Type B pancreatic cell (in vitro differentiated cells): ENCODE measurements around the gene ATRN. TPM values are rescaled to one million over a fixed set of nuclear protein-coding genes. Genes with fewer than 3 reads are reported as not detected.

ENCODE experiments used
- DNase-seq: peaks from one replicate; pipeline ENCODE4 v3.0.0; 2021; ENCODE audit warnings: mixed read lengths; ENCODE audit not compliant: unreplicated experiment; ENCODE audit errors: extremely low spot score
- H3K27ac Mint-ChIP-seq: 2 replicates; pipeline ENCODE4 v1.8.0; 2021; ENCODE audit warnings: mild to moderate bottlenecking, mixed read lengths
- H3K27me3 Mint-ChIP-seq: 2 replicates; pipeline ENCODE4 v1.8.0; 2021; ENCODE audit warnings: mixed read lengths
- H3K36me3 Mint-ChIP-seq: 2 replicates; pipeline ENCODE4 v1.8.0; 2021; ENCODE audit warnings: mixed read lengths
- H3K4me1 Mint-ChIP-seq: one replicate; pipeline ENCODE4 v1.8.0; 2021; ENCODE audit warnings: mixed read lengths; ENCODE audit not compliant: unreplicated experiment
- H3K4me3 Mint-ChIP-seq: 2 replicates; pipeline ENCODE4 v1.8.0; 2021; ENCODE audit warnings: mild to moderate bottlenecking, mixed read lengths
- H3K9me3 Mint-ChIP-seq: 2 replicates; pipeline ENCODE4 v1.8.0; 2021; ENCODE audit warnings: mixed read lengths
- total RNA-seq: library from RNA; stranded (reverse); gene quantifications from 2 replicates; pipeline ENCODE4 v1.2.1, GENCODE V29; 2021; ENCODE audit warnings: low replicate concordance
- TF ChIP-seq, protein P1 (sequence below): fragments of 200-600 bp; sonication (generic); conservative IDR thresholded peaks from 2 replicates; pipeline ENCODE4 v1.5.0; 2021; ENCODE audit warnings: antibody characterized with exemption, mild to moderate bottlenecking

The ATRN gene
- total RNA-seq, 1 donor from 2014 or later = 36.9 TPM

DNA sequence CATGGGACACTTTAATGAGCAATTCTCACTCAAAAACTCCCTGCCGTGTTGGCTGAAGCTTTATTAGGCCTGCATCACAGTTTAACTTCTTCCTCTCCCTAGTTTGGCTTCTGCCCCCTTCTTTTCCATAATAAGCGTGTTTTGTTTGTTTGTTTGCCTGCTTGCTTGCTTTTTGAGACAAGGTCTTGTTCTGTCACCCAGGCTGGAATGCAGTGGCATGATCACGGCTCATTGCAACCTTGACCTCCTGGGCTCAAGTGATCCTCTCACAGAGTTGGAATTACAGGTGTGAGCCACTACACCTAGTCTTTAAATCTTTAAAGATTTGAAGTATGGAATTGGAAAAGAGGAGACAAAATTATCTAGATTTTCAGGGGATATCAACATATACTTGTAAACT, 38.0 kb upstream of the ATRN start:
- no peak for DNase-seq
- Mint-ChIP-seq H3K27ac (no peak overlapping the region), H3K4me3 (no peak overlapping the region), H3K36me3 (no peaks in the 10 kb centered on the region), H3K9me3 (no peaks in the 10 kb centered on the region), H3K4me1 (no peaks in the 10 kb centered on the region), H3K27me3 (no peaks in the 10 kb centered on the region)
- TF ChIP-seq, protein P1, sequence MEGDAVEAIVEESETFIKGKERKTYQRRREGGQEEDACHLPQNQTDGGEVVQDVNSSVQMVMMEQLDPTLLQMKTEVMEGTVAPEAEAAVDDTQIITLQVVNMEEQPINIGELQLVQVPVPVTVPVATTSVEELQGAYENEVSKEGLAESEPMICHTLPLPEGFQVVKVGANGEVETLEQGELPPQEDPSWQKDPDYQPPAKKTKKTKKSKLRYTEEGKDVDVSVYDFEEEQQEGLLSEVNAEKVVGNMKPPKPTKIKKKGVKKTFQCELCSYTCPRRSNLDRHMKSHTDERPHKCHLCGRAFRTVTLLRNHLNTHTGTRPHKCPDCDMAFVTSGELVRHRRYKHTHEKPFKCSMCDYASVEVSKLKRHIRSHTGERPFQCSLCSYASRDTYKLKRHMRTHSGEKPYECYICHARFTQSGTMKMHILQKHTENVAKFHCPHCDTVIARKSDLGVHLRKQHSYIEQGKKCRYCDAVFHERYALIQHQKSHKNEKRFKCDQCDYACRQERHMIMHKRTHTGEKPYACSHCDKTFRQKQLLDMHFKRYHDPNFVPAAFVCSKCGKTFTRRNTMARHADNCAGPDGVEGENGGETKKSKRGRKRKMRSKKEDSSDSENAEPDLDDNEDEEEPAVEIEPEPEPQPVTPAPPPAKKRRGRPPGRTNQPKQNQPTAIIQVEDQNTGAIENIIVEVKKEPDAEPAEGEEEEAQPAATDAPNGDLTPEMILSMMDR = no peak

DNA sequence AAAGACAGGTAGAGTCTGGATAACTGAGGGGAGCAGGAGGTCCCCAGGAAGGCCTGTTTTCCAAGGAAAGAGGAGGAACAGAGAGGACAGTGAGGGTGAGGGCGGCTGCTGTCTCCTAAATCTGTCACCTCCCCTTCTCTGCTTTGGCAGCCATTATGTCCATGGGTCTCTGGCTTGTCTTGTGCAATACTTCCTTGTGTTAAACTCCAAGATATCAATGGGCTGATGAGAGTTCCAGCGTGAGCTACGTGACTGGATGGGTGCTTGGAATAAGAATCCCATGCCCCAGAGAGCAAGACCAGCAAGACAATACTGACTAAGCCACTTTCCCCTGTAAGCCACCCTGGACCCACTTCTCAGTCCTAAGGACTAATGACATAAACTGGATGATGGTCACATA, 37.1 kb upstream of the ATRN start:
- no peaks in the 10 kb centered on the region for H3K9me3 Mint-ChIP-seq
- H3K4me3 Mint-ChIP-seq = no peak overlapping the region
- H3K36me3 Mint-ChIP-seq = no peaks in the 10 kb centered on the region
- H3K27ac Mint-ChIP-seq = no peak overlapping the region
- no peaks in the 10 kb centered on the region for H3K27me3 Mint-ChIP-seq
- no peak for DNase-seq
- no peaks in the 10 kb centered on the region for H3K4me1 Mint-ChIP-seq
- TF ChIP-seq, protein P1 = no peak

DNA sequence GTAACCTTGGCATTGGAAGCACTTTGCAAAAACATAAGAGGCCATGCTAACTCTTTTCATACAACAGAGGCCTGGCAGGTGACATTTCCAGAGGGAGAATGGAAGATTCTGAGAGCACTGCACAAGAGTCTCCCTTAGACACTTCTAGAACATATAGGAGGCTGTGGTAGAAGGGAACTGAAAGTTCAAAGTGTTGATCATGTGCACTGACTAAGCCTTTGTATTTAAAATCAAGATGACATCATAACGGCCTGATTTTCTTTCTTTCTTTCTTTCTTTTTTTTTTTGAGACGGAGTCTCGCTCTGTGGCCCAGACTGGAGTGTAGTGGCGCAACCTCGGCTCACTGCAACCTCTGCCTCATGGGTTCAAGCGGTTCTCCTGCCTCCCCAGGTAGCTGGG, 36.6 kb upstream of the ATRN start:
- no peaks in the 10 kb centered on the region for H3K27me3 Mint-ChIP-seq
- no peaks in the 10 kb centered on the region for H3K9me3 Mint-ChIP-seq
- no peaks in the 10 kb centered on the region for H3K36me3 Mint-ChIP-seq
- no peak overlapping the region for H3K27ac Mint-ChIP-seq
- H3K4me1 Mint-ChIP-seq = no peaks in the 10 kb centered on the region
- TF ChIP-seq, protein P1 = no peak
- no peak overlapping the region for H3K4me3 Mint-ChIP-seq
- DNase-seq = no peak

DNA sequence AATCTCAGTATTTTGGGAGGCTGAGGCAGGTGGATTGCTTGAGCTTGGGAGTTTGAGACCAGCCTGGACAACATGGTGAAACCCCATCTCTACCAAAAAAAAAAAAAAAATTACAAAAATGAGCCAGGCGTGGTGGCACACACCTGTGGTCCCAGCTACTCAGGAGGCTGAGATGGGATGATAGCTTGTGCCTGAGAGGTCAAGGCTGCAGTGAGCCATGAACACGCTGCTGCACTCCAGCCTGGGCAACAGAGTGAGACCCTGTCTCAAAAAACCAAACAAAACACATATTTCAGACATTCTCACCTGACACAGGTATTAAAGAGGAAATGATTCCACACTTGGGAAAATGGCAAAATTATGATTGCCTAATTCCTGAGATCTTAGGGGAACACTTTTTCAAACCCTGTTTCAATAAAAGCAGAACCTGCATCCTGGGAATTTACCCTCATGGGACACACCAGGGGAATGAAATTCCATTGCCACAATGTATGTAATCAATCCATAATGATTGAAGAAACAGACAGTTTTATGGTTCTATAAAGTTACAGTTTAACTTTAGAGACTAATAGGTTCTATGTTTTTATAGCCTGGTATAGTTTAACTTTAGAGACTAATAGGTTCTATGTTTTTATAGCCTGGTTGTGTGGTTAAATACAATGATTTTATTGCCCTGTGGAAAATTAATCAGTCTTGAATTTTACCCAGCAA, 33.8 kb upstream of the ATRN start:
- Mint-ChIP-seq H3K9me3 (no peaks in the 10 kb centered on the region), H3K4me1 (no peaks in the 10 kb centered on the region), H3K27ac (no peak overlapping the region), H3K27me3 (no peaks in the 10 kb centered on the region), H3K4me3 (no peak overlapping the region), H3K36me3 (no peaks in the 10 kb centered on the region)
- TF ChIP-seq, protein P1 = no peak
- DNase-seq = no peak

DNA sequence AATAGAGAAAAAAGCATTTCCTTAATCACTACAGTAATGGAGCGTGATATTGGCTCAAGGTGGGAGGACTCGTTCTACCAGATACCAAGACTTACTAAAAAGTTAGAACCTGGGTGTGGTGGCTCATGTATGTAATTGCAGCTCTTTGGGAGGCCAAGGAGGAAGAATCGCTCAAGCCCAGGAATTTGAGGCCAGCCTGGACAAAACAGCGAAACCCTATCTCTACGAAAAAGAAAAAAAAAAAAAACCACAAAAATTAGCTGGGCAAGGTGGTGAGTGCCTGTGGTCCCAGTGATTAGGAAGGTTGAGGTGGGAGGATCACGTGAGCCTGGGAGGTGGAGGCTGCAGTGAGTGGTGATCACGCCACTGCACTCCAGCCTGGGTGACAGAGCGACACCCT, 24.0 kb upstream of the ATRN start:
- H3K9me3 Mint-ChIP-seq = peaks cover 9% of the 10 kb centered on the region
- no peaks in the 10 kb centered on the region for H3K27me3 Mint-ChIP-seq
- H3K36me3 Mint-ChIP-seq = no peaks in the 10 kb centered on the region
- H3K4me3 Mint-ChIP-seq = peak overlapping the region; percentile 44
- H3K4me1 Mint-ChIP-seq = no peaks in the 10 kb centered on the region
- DNase-seq = no peak
- TF ChIP-seq, protein P1 = no peak
- H3K27ac Mint-ChIP-seq = peak overlapping the region; percentile 90
